ENCODE results near the gene BCL3. TPM values are rescaled to one million over a fixed set of nuclear protein-coding genes. Genes with fewer than 3 reads are reported as not detected.
A peak's percentile ranks its signal among the peaks of the same experiment; 100 is the strongest.

Gene BCL3
- total RNA-seq, 1 experiment from 2014 or later: 2.2 TPM

DNA sequence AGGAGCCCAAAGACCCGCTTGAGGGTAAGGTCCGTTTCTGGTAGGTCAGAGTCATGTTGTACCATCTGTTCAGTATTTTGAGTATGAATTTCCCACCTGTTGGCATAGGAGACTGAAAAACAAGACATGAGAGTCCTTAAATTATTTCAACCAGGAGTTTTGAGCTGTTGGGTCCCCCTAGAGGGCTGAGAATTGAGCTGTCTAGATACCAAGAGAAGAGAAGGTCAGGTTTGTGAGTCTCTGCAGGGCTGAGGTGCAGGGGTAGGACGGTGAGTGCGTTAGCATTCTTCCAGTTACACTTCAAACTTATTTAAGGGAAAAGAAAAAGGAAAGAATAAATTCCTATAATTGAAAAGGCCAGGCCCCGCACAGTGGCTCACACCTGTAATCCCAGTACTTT is 34.2 kb downstream of the BCL3 start:
- WGBS (ENCODE audit: extremely low coverage, insufficient read length, low lambda C conversion rate): no CpG with 5 or more reads among the region's 5 CpGs
- Histone ChIP-seq H3K27ac (ENCODE audit: insufficient read length, low read depth, low read length) (no peak overlapping the region), H3K56ac (ENCODE audit: insufficient read length, low read depth, low read length) (no peak overlapping the region), H4K91ac (ENCODE audit: insufficient read length, low read depth, low read length) (no peak overlapping the region), H3K23me2 (ENCODE audit: insufficient read length, low read depth, low read length, poor library complexity, severe bottlenecking) (peaks cover 4% of the 10 kb centered on the region), H4K5ac (ENCODE audit: insufficient read length, low read depth, low read length) (no peak overlapping the region), H3K79me1 (ENCODE audit: insufficient read depth, low read depth, low read length, poor library complexity, severe bottlenecking) (no peaks in the 10 kb centered on the region), H3K4ac (ENCODE audit: low read depth, low read length) (no peak overlapping the region), H2AK5ac (ENCODE audit: insufficient read length, low read length) (no peak overlapping the region), H3K79me2 (ENCODE audit: insufficient read depth, low read length) (no peaks in the 10 kb centered on the region), H2BK20ac (ENCODE audit: low read depth, low read length, poor library complexity, severe bottlenecking) (no peak overlapping the region), H4K8ac (replicated peaks; ENCODE audit: insufficient read length, low read depth, low read length) (no peak overlapping the region), H3K23ac (ENCODE audit: insufficient read length, low read depth, low read length) (no peak overlapping the region), H3K9ac (ENCODE audit: extremely low read depth, insufficient read length, low read length) (no peak overlapping the region), H2BK120ac (ENCODE audit: low read depth, low read length, poor library complexity, severe bottlenecking) (no peak overlapping the region), H2BK12ac (ENCODE audit: insufficient read length, low read depth, low read length) (no peak overlapping the region), H3K9me3 (ENCODE audit: control insufficient read depth, low read depth, low read length) (no peaks in the 10 kb centered on the region), H2AFZ (ENCODE audit: low read length) (no peak overlapping the region), H3T11ph (ENCODE audit: low read length) (no peak overlapping the region), H4K20me1 (ENCODE audit: control insufficient read depth, insufficient read depth, insufficient read length) (no peaks in the 10 kb centered on the region), H2BK15ac (ENCODE audit: low read depth, low read length) (no peak overlapping the region), H3K4me2 (ENCODE audit: insufficient read depth, insufficient read length, low read length) (no peak overlapping the region), H2BK5ac (ENCODE audit: insufficient read length, low read length) (no peak overlapping the region), H3K27me3 (ENCODE audit: insufficient read depth, low read length) (no peaks in the 10 kb centered on the region), H3K18ac (ENCODE audit: insufficient read length, low read depth, low read length) (no peak overlapping the region), H3K4me1 (ENCODE audit: insufficient read depth, low read length) (no peaks in the 10 kb centered on the region), H3K14ac (ENCODE audit: insufficient read depth, low read length) (no peak overlapping the region)
- Mint-ChIP-seq H3K4me1 (peaks cover 6 to 7% of the 10 kb centered on the region in 2 experiments), H3K9me3 (no peaks in the 10 kb centered on the region; a peak in 1 of 5 replicates), H3K4me3 (no peak overlapping the region), H3K27me3 (ENCODE audit: low read depth) (no peaks in the 10 kb centered on the region), H3K36me3 (ENCODE audit: insufficient read depth in 1 of 3, low read depth in 3 of 3) (peaks cover 4 to 24% (median 15%) of the 10 kb centered on the region in 3 experiments; a peak in 6 of 7 replicates), H3K27ac (peak overlapping the region in 1 of 3 experiments; percentile 19; a peak in 1 of 7 replicates)
- TF ChIP-seq, protein P1, sequence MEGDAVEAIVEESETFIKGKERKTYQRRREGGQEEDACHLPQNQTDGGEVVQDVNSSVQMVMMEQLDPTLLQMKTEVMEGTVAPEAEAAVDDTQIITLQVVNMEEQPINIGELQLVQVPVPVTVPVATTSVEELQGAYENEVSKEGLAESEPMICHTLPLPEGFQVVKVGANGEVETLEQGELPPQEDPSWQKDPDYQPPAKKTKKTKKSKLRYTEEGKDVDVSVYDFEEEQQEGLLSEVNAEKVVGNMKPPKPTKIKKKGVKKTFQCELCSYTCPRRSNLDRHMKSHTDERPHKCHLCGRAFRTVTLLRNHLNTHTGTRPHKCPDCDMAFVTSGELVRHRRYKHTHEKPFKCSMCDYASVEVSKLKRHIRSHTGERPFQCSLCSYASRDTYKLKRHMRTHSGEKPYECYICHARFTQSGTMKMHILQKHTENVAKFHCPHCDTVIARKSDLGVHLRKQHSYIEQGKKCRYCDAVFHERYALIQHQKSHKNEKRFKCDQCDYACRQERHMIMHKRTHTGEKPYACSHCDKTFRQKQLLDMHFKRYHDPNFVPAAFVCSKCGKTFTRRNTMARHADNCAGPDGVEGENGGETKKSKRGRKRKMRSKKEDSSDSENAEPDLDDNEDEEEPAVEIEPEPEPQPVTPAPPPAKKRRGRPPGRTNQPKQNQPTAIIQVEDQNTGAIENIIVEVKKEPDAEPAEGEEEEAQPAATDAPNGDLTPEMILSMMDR (conservative IDR thresholded peaks at IDR 0.05): no peak
- DNase-seq: no peak

All from H9 (cell line).